Measurements from ENCODE around the gene NOL11.
"Not testable (repeated sequence)": the region's sequence is repeated elsewhere in the genome, so short reads cannot be mapped to it uniquely, and the experiment has no call there.

NOL11 gene

DNA sequence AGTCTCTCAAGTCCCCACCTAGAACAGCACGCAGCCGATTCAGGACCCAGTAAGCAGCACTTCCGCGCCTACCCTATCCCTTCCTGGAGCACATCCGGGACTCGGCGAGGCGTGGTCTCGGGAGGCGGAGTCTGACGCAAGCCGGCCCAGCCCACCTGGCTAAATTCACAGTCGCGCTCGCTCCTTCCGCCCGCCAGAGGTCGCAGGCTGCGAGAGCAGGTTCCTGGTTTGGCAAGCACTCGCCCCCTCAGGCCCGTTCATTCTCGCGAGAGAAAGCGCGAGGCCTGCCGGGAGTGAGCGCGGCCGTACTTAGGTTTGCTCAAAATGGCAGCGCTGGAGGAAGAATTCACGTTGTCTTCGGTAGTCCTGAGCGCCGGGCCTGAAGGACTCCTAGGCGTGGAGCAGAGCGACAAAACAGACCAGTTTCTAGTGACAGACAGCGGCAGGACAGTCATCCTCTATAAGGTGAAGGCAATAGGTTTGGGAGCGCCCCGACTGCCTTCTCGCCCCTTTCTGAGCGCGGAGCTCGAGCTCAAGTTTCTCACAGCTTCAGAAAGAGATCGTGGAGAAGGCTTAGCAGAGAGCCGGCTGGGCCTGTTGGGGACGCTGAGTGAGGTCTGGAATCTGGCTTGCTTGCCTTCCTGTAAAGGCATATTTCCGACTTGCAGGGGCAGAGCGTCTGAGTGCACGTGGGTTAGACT lies at the start of gene NOL11:
TSS of gene NOL11 (plus strand) at position 313 of the 701 bp plus-strand sequence. CDS start at position 325, 12 bp downstream.
- peak; percentile 89 for DNase-seq (ENCODE audit: low read depth, low spot score)

DNA sequence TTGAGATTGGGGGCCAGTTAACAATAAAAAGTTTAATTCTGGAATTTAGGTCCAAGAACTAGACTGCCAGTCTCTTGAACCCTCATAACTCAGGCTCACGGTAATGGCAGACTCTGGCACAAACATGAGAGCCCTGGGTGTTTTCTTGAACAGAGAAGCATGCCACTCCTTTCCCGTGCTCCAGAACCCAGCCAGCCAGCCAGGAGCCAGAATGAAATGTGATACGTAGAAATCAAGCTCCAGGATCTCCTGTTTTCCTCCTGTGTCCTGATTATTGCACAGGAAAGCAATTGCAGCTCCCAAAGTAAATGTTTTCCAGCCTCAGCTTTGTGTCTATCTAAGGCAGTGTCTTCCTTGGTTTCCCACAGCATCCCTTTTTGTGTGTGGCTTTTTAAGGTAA lies 46.2 kb upstream of the NOL11 start:
- DNase-seq (ENCODE audit: low read depth, low spot score): no peak

DNA sequence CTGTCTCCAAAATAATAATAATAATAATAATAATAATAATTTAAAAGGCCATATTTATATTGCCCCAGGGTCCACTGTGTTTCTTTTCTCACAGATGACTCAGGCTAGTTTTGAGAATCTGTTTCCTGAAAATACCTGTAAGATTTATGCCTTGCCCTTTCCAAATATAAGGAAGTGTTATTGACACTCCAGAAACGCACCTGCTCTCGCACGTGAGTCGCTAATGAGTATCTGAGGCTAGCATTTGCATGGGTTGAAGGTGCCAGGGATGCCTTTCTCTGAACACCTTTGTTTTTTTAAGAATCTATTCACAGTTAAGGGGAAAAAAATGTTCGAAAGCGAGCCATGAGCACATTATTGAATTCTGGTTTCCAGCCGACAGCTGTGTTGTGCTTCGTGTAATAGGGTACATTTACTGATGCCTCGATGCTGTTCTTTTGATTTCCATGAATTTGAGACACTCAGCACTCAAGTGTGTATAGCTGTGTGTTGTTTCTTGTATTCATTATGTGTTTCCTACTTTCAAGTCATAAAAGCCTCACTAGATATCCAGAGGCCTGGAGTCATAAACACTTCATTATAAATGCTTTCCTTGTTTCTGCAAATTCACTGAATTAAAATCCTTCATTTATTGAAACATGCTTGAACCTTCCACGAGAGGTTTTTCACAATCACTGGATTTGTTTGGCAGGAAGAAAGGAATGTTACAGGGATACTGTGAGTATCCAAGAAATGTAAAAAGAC lies 45.0 kb upstream of the NOL11 start:
- DNase-seq (ENCODE audit: low read depth, low spot score): no peak

GRCh38 chr17:67675481-67675880 lies 42.3 kb upstream of the NOL11 start:
- DNase-seq (ENCODE audit: low read depth, low spot score): no peak

DNA sequence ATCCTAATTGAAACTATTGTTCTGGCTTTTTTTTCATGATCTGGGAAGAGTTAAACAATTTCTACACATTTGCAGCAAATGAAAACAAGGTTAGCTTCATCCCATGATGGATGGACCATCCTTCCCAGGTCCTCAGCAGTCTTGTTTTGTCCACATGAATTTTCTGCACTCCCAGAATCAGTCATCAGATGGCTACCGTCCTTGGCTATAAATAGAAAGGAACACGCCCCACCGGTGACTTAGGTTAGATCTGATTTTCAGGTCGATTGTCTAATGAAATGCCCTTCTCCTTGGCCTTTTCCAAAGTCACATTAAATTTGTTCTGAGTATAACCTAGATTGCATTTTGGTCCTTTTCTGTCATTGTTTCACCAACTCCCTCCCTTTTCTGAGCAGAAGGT lies 41.4 kb upstream of the NOL11 start:
- no peak for DNase-seq (ENCODE audit: low read depth, low spot score)

DNA sequence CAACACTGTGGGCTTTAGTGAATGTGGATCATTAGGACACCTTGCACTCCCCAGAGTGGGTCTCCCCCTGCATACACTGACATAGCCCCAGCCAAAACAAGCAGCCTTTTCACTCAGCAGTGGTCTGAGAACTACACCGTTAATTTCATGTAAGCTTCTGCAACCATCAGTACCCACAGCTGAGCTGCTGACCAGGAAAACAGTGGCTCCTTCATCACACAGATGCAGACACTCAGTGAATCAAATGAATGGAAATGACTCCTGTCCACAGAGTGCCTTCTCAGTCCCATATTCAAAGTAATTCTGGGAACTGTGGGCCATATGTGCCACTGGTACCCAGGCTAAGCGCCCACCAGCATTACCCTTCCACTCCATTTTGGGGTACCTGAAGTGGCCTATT lies 39.3 kb upstream of the NOL11 start:
- DNase-seq (ENCODE audit: low read depth, low spot score): no peak

- no peak for DNase-seq (ENCODE audit: low read depth, low spot score)
These were observed 38.5 kb upstream of the NOL11 start for GRCh38 chr17:67679225-67679624.

DNA sequence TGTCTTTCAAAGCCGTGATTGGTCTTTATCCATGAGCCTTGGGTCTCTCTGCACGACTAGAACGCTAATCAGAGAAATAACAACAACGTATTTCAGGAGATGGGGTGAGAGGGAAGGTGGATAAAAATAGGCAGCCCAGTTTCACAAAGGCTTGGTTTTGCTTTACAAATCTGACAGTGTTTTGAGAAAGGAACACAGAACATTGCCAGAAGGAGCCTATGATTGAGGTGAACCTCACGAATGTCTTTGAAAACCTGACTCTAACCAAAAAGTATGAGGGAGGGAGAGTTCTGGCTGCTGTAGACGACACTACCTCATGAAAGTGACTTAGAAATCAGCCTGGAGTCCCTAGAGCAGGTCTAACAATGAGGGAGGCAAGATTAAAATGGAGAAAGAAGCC lies 38.0 kb upstream of the NOL11 start:
- no peak for DNase-seq (ENCODE audit: low read depth, low spot score)

DNA sequence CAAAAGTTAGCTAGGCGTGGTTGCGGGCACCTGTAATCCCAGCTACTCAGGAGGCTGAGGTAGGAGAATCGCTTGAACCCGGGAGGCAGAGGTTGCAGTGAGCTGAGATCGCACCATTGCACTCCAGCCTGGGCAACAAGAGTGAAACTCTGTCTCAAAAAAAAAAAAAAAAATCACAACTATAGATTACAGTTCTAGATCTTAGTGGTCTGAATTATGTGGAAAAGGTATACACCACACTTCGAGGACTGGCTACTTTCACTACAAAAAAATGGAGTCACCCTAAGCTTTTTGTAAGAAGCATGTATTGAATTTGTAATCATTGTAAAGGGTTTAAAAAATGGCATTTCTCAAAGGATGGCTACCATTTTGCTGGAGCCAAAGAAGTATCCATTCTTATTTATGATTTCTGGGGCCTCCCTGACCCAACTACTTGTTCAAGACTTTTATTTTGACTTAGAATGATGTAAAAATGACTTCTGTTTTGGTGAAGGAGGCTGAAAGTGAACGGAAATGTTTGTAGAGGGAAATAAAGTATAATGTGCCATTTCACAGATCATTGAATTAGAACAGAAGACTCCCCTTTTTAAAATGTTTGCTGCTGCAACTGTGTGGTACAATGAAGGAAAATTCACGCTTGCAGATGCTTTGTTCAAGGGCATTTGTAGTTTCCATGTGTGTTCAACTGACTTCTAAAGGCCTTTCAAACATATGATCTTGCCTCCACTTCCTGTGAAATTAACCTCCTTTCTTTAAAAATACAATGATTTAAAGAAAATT lies 37.1 kb upstream of the NOL11 start:
- DNase-seq (ENCODE audit: low read depth, low spot score): no peak

DNA sequence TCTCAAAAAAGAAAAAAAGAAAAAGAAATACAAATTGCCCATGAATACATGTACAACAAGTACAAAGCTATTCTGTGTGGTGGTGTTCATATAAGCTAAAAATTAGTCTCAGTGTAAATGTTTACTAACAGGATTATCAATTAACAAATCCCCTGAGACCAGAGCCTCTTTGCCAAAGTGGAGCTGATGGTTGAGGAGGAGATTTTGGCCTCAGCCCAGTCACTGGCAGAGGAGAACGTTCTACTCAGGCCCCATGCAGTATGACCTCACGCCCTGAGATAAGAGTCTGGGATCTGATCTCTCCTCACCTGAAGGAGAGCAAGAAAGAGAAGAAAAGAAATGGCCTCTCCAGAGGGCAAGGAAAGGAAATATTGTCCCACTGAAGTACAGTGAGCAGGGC lies 35.5 kb upstream of the NOL11 start:
- DNase-seq (ENCODE audit: low read depth, low spot score): no peak

- DNase-seq (ENCODE audit: low read depth, low spot score): no peak
These were observed 32.4 kb upstream of the NOL11 start for GRCh38 chr17:67685351-67685750.

GRCh38 chr17:67686241-67686640 lies 31.5 kb upstream of the NOL11 start:
- no peak for DNase-seq (ENCODE audit: low read depth, low spot score)

DNA sequence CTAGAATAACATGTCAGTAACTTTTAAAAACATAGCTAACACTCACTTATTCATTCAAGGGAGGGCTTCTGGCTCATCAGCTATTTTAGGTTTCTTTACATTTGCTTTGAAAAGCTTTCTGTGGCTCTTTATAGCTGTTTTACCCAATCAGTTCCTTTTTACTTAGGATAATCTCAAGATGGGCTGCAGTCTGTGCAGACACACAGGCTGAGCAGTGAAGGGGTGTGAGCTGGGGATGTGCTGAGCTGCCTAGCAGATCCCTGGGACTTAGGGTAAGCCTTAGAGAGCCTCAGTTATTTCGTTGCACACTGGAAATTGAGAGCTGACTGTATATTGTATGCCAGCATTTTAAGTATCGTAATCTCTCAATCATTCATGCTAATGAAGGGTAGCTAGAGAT lies 30.2 kb upstream of the NOL11 start:
- no peak for DNase-seq (ENCODE audit: low read depth, low spot score)

GRCh38 chr17:67689534-67690177 lies 28.1 kb upstream of the NOL11 start:
- no peak for DNase-seq (ENCODE audit: low read depth, low spot score)

GRCh38 chr17:67693811-67694210 lies 23.9 kb upstream of the NOL11 start:
- no peak for DNase-seq (ENCODE audit: low read depth, low spot score)

GRCh38 chr17:67696347-67696746 lies 21.4 kb upstream of the NOL11 start:
- DNase-seq (ENCODE audit: low read depth, low spot score): no peak

GRCh38 chr17:67696853-67697498 lies 20.8 kb upstream of the NOL11 start:
- DNase-seq (ENCODE audit: low read depth, low spot score): no peak

DNA sequence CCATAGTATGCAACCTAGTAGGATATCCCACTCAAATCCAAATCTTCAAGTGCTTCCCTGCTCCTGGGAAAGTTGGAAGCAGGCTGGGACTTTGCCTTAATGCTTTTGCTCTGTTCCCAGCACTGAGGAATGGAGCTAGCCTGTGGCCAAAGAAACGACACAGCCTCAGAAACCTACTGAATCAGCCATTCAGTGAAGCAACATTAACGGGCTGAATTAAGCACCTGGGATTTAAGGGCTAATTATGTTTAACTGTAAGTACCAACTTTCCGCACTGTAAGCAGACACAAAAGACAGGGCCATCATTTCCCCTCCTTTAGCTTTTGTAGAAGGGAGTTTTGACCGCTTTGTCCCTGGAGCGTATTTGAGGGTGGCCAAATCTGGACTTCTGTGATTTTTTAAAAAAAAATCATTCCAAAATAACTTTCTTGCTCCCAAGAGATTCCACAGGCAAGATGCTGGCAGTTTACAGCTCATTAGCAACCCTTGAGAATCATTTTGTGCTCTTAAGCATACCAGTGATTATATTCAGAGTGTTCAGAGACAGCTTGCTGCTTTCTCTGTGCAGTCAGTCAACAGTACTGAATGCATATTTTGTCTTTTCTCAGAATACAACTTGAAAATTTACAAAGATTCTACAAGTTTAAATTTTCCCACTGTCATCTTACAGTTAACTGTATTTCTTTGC lies 17.6 kb upstream of the NOL11 start:
- no peak for DNase-seq (ENCODE audit: low read depth, low spot score)

GRCh38 chr17:67700725-67701119 lies 17.0 kb upstream of the NOL11 start:
- DNase-seq (ENCODE audit: low read depth, low spot score): no peak

GRCh38 chr17:67702861-67703260 lies 14.9 kb upstream of the NOL11 start:
- not testable (repeated sequence) for DNase-seq (ENCODE audit: low read depth, low spot score)

DNA sequence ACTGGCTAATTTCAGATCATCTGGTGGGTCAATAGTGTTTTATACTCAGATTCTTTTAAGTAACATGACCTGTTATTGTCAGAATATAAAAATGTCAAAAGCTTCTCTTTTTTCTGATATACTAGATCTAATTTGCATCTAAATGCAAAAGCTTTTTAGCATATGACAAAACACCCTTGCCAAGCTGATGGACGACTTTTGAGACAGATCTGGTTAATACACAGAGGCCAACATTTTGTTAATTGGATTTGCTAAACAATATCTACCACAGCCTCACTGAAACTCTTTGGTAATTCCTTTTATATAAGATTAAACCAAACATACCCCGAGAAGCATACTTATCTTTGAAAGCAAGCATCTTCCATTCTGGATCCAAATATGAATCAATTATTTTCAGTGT lies 10.3 kb upstream of the NOL11 start:
- DNase-seq (ENCODE audit: low read depth, low spot score): no peak
